Karpas-422 (cell line): ENCODE data around the gene PLA2G2F. TPM values are rescaled to one million over a fixed set of nuclear protein-coding genes. Genes with fewer than 3 reads are reported as not detected.
A peak's percentile ranks its signal among the peaks of the same experiment; 100 is the strongest.

Experiments used
- DNase-seq: peaks from one replicate; pipeline ENCODE4 v3.0.0-alpha.2; 2015
- H2AFZ ChIP-seq: fragments of 200-600 bp; sonication (generic); 2 replicates; pipeline ENCODE4 v1.6.1; 2014; ENCODE audit warnings: antibody characterized with exemption, low read length, mixed read lengths
- H3K27ac ChIP-seq: fragments of 200-600 bp; sonication (generic); 2 replicates; pipeline ENCODE4 v1.5.1; 2014; ENCODE audit warnings: mild to moderate bottlenecking, low read length, moderate library complexity
- H3K27me3 ChIP-seq: fragments of 200-600 bp; sonication (generic); 2 replicates; pipeline ENCODE4 v1.6.1; 2014; ENCODE audit warnings: low read length, mixed read lengths
- H3K36me3 ChIP-seq: fragments of 200-600 bp; sonication (generic); 2 replicates; pipeline ENCODE4 v1.6.1; 2014; ENCODE audit warnings: low read length, mixed read lengths; ENCODE audit not compliant: insufficient read depth
- H3K4me1 ChIP-seq: fragments of 200-600 bp; sonication (generic); 2 replicates; pipeline ENCODE4 v1.6.1; 2014; ENCODE audit warnings: mild to moderate bottlenecking, low read length, mixed read lengths
- H3K4me2 ChIP-seq: fragments of 200-600 bp; sonication (generic); 2 replicates; pipeline ENCODE4 v1.6.1; 2014; ENCODE audit warnings: low read length, low read depth, mild to moderate bottlenecking; ENCODE audit not compliant: poor library complexity, severe bottlenecking
- H3K4me3 ChIP-seq: fragments of 200-600 bp; sonication (generic); 2 replicates; pipeline ENCODE4 v1.5.1; 2014; ENCODE audit warnings: mild to moderate bottlenecking, antibody characterized with exemption, low read length, mixed read lengths
- H3K79me2 ChIP-seq: fragments of 200-600 bp; sonication (generic); 2 replicates; pipeline ENCODE4 v1.6.1; 2014; ENCODE audit warnings: mild to moderate bottlenecking, low read length, mixed read lengths
- H3K9ac ChIP-seq: fragments of 200-600 bp; sonication (generic); 2 replicates; pipeline ENCODE4 v1.6.0; 2014; ENCODE audit warnings: low read length
- H3K9me2 ChIP-seq: fragments of 200-600 bp; sonication (generic), shearing (Covaris generic); replicated peaks from 2 replicates; pipeline ENCODE4 v1.6.0; 2014; ENCODE audit warnings: mild to moderate bottlenecking, low read length, moderate library complexity; ENCODE audit not compliant: insufficient read depth
- H3K9me3 ChIP-seq: fragments of 300-700, 200-600 bp; sonication (generic); 2 replicates; pipeline ENCODE4 v1.6.1; 2014; ENCODE audit warnings: low read length, mixed read lengths
- H4K20me1 ChIP-seq: fragments of 200-600 bp; sonication (generic); 2 replicates; pipeline ENCODE4 v1.6.1; 2014; ENCODE audit warnings: mild to moderate bottlenecking, antibody characterized with exemption, low read length, low read depth; ENCODE audit not compliant: insufficient read depth
- total RNA-seq: library from RNA; depleted of rRNA; stranded (reverse); fragments of >200 nt; shearing (Covaris generic); gene quantifications from 2 replicates; pipeline ENCODE4 v1.2.3, GENCODE V29; 2014; ENCODE audit warnings: low replicate concordance

Gene PLA2G2F
- total RNA-seq, 1 experiment from 2014 or later: not detected

DNA sequence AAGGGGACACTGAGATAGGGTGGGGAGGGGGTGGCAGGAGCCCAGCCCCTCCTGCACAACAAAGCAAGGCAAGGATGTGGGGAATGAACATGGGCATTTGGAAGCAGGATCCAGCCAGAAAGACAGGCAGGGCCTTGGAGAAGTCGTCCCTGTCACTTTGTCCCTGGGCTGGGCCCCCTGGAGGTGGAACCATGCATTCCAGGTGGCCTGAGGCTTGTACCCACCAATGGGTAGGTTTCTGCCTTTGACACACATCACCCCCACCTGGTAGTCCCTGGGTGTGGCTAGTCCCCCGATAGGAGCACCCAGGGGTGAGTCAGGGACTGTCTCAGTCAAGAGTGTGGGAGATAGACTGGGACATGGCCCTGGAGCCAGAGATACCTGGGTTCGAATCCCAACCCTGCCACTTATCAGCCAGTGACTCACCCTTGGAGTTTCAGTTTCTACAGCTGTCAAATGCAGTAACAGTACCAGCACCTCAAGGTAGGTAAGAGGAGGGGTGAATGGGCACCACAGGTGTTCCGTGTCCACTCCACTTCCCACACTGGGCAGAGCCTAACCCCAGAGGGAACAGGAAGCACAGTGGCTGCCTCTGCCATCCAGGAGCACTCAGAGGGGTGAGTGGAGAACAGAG, 29.8 kb upstream of the PLA2G2F start:
- H3K9me2 ChIP-seq: no peaks in the 10 kb centered on the region
- H3K79me2 ChIP-seq: no peaks in the 10 kb centered on the region
- no peaks in the 10 kb centered on the region for H3K27me3 ChIP-seq
- no peaks in the 10 kb centered on the region for H3K36me3 ChIP-seq
- H3K27ac ChIP-seq: no peak overlapping the region
- H2AFZ ChIP-seq: no peak overlapping the region
- no peaks in the 10 kb centered on the region for H3K9me3 ChIP-seq
- no peak for DNase-seq
- H3K4me2 ChIP-seq: no peak overlapping the region
- no peak overlapping the region for H3K4me3 ChIP-seq
- H3K4me1 ChIP-seq: no peaks in the 10 kb centered on the region
- no peaks in the 10 kb centered on the region for H4K20me1 ChIP-seq
- no peak overlapping the region for H3K9ac ChIP-seq

DNA sequence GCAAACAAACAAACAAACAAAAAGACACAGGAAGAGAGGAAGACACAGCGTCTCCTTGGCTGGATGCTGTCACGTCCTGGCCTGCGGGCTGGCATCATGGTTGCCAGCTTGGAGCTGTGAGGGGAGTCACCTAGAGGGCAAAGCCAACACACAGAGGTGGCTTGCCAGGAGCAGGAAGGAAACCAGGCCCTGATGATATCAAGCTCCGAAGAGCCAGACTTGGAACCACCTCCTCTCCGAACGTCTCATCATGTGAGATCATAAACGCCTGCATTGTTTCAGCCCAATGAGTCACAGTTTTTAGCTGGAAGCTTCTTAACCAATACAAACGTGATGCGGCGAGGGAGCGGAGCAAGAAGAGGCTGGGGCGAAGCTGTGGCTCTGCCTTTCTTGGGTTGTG, 28.4 kb upstream of the PLA2G2F start:
- DNase-seq: no peak
- Histone ChIP-seq H3K27ac (no peak overlapping the region), H3K9ac (no peak overlapping the region), H3K36me3 (no peaks in the 10 kb centered on the region), H3K9me3 (no peaks in the 10 kb centered on the region), H4K20me1 (no peaks in the 10 kb centered on the region), H3K79me2 (no peaks in the 10 kb centered on the region), H3K4me2 (no peak overlapping the region), H2AFZ (no peak overlapping the region), H3K4me1 (no peaks in the 10 kb centered on the region), H3K9me2 (no peaks in the 10 kb centered on the region), H3K4me3 (no peak overlapping the region), H3K27me3 (no peaks in the 10 kb centered on the region)

DNA sequence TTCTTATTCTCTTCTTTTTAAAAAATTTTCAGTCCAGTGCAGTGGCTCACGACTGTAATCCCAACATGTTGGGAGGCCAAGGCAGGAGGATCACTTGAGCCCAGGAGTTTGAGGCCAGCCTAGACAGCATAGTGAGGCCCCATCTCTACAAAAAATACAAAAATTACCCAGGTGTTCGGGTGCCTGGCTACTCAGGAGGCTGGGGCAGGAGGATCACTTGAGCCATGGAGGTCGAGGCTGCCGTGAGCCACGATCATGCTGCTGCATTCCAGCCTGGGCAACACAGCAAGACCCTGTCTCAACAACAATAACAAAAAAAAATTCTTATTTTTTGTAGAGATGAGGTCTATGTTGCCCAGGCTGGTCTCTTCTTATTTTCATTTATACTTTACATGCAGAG, 27.7 kb upstream of the PLA2G2F start:
- H2AFZ ChIP-seq: no peak overlapping the region
- H3K27me3 ChIP-seq: no peaks in the 10 kb centered on the region
- no peak overlapping the region for H3K27ac ChIP-seq
- H3K79me2 ChIP-seq: no peaks in the 10 kb centered on the region
- no peaks in the 10 kb centered on the region for H4K20me1 ChIP-seq
- H3K4me3 ChIP-seq: no peak overlapping the region
- no peak overlapping the region for H3K9ac ChIP-seq
- H3K4me2 ChIP-seq: no peak overlapping the region
- no peaks in the 10 kb centered on the region for H3K36me3 ChIP-seq
- DNase-seq: no peak
- H3K9me3 ChIP-seq: no peaks in the 10 kb centered on the region
- H3K4me1 ChIP-seq: no peaks in the 10 kb centered on the region
- H3K9me2 ChIP-seq: no peaks in the 10 kb centered on the region

DNA sequence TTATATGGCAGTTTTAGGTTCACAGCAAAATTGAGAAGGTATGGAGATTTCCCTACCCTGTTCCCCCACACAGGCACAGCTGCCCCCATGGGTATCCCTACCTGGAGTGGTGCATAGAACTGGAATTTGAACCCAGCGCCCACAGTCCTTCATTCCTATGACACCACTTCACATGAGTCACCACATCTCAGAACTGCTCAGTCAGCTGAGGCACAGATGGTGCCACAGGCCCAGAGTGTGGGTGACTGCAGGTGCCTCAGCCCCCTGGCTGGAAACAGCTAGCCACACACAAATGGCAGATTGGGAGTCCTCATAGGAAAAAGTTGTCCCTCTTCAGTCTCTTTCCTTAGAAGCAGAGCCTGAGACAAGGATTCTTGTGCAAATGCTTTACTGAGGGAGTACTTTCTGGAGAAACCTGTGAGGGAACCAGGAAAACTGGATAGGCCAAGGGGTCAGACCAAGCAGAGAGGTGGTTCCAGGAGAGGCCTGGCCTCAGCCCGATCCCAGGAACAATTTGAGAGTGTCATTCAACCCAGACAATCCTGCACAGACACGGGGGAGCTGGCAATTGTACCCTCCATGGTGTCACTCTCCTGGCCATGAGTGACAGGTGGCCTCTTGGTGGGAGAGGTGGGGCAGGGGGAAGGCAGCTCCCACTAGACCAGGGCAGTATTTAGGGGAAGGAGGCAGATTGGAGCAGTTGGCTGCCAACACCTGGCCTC, 26.7 kb upstream of the PLA2G2F start:
- Histone ChIP-seq H3K9ac (no peak overlapping the region), H4K20me1 (no peaks in the 10 kb centered on the region), H3K9me2 (no peaks in the 10 kb centered on the region), H3K9me3 (no peaks in the 10 kb centered on the region), H3K79me2 (no peaks in the 10 kb centered on the region), H3K27me3 (no peaks in the 10 kb centered on the region), H3K4me1 (no peaks in the 10 kb centered on the region), H3K27ac (no peak overlapping the region), H3K4me3 (no peak overlapping the region), H2AFZ (no peak overlapping the region), H3K4me2 (no peak overlapping the region), H3K36me3 (no peaks in the 10 kb centered on the region)
- no peak for DNase-seq

DNA sequence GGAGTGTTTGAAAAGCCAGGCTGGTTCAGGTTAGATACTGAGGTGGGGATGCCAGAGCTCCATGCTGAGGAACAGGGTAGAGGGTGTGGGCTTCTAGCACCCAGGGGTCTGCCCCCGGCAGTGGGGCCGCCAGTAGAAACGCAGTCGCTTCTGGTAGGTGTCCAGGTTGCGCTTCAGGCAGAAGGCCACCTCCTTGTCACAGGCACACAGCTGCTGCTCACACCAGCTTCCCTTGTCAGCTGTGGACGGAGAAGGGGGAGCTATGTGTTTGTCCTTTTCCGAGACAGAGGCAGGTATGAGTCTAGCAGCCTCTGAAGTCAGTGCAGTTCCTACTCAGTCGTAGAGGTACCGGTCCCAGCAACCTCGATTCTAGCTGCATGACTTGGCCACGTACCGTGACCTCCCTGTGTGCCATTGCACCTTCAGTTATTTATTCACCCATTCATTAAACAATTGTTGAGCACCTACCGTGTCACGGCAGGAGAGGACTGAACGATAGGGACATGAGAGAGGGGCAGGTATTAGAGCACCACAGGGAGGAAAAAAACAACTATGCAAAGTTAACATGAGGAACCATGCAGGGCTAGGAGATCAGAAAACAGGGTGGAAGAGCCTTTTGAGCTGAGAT, 25.0 kb upstream of the PLA2G2F start:
- no peaks in the 10 kb centered on the region for H3K79me2 ChIP-seq
- no peaks in the 10 kb centered on the region for H4K20me1 ChIP-seq
- H2AFZ ChIP-seq: no peak overlapping the region
- H3K4me2 ChIP-seq: no peak overlapping the region
- DNase-seq: no peak
- H3K4me3 ChIP-seq: no peak overlapping the region
- H3K9me3 ChIP-seq: no peaks in the 10 kb centered on the region
- H3K27me3 ChIP-seq: no peaks in the 10 kb centered on the region
- H3K9me2 ChIP-seq: no peaks in the 10 kb centered on the region
- no peak overlapping the region for H3K9ac ChIP-seq
- no peaks in the 10 kb centered on the region for H3K4me1 ChIP-seq
- no peaks in the 10 kb centered on the region for H3K36me3 ChIP-seq
- H3K27ac ChIP-seq: no peak overlapping the region

DNA sequence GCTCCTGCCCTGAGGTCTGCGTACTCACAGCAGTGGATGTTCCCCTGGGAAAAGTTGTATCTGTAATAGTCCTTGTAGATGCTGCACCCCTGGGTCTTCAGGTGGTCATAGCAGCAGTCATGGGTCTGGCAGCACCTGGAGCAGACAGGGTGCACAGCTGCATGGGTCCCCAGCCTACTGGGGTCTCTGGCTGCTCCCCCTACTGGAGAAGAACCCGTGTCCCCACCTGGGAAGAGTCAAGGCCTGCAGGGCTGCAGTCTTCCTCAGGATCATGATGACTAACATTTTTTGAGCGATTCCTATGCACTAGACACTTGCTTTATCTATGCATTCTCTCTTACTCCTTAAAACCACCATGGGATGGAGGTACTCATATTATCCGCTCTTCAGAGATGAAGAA, 23.6 kb upstream of the PLA2G2F start:
- no peaks in the 10 kb centered on the region for H3K27me3 ChIP-seq
- no peak overlapping the region for H3K4me3 ChIP-seq
- no peak overlapping the region for H3K4me2 ChIP-seq
- no peaks in the 10 kb centered on the region for H3K9me3 ChIP-seq
- peak; percentile 46 for DNase-seq
- H3K27ac ChIP-seq: no peak overlapping the region
- no peaks in the 10 kb centered on the region for H3K9me2 ChIP-seq
- H3K79me2 ChIP-seq: no peaks in the 10 kb centered on the region
- no peaks in the 10 kb centered on the region for H4K20me1 ChIP-seq
- no peaks in the 10 kb centered on the region for H3K4me1 ChIP-seq
- no peaks in the 10 kb centered on the region for H3K36me3 ChIP-seq
- H3K9ac ChIP-seq: no peak overlapping the region
- H2AFZ ChIP-seq: no peak overlapping the region

DNA sequence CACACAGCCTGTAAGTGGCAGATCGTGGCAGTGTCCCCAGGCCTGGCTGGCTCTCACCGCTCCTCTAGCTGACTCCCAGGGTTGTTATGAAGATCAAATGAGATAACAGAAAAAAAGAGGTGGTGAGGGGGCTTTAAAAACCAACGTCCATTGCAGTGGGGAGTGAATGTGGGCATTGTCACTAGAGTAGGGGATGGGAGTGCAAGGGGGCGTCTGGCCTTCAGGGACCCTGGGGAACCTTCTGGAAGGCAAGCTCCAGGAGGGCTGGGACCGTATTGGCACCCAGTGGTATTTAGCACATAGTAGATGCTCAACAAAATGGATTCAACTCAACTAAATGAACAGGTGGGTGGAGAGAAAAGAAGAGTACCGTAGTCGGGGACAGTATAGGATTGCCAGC, 23.2 kb upstream of the PLA2G2F start:
- H3K27me3 ChIP-seq: no peaks in the 10 kb centered on the region
- H2AFZ ChIP-seq: no peak overlapping the region
- H3K9me3 ChIP-seq: no peaks in the 10 kb centered on the region
- no peaks in the 10 kb centered on the region for H4K20me1 ChIP-seq
- no peak overlapping the region for H3K9ac ChIP-seq
- H3K4me1 ChIP-seq: no peaks in the 10 kb centered on the region
- H3K27ac ChIP-seq: no peak overlapping the region
- no peaks in the 10 kb centered on the region for H3K9me2 ChIP-seq
- H3K79me2 ChIP-seq: no peaks in the 10 kb centered on the region
- DNase-seq: no peak
- no peak overlapping the region for H3K4me2 ChIP-seq
- no peak overlapping the region for H3K4me3 ChIP-seq
- H3K36me3 ChIP-seq: no peaks in the 10 kb centered on the region

DNA sequence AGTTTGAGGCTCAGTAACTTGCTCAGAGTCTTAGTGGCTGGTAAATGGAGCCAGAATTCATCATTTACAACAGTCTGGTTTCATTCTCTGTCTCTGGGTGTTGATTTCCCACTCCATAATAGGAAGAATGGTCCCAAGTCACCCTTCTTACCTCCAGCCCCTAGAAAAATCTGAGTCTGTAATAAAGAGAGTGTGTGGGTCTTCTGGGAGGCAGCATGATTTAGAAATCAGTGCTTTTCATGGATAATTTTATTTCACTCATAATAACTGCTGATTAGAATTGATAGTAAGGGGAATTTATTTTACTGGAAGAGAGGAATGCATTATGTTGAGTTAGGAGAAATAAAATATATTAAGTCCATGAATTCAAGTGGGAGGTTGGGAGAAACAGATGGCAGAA, 21.9 kb upstream of the PLA2G2F start:
- H3K4me3 ChIP-seq: no peak overlapping the region
- no peaks in the 10 kb centered on the region for H3K9me3 ChIP-seq
- no peak overlapping the region for H3K4me2 ChIP-seq

More for the DNA sequence above, 21.9 kb upstream of the PLA2G2F start:
- Histone ChIP-seq H3K4me1 (no peaks in the 10 kb centered on the region), H4K20me1 (no peaks in the 10 kb centered on the region), H3K9ac (no peak overlapping the region), H3K9me2 (no peaks in the 10 kb centered on the region), H3K36me3 (no peaks in the 10 kb centered on the region), H3K79me2 (no peaks in the 10 kb centered on the region), H2AFZ (no peak overlapping the region), H3K27ac (no peak overlapping the region), H3K27me3 (no peaks in the 10 kb centered on the region)
- no peak for DNase-seq
